Activated T-helper 1 cell treated with anti-CD3 and anti-CD28 coated beads, Interleukin-2, amount 50 U/mL, for 16 hours (primary cell): Measurements from ENCODE around the gene CCNY.

ENCODE experiments used
- DNase-seq, 2 donors: peaks; one replicate each; pipeline ENCODE4 v3.0.0-alpha.2; 2020; ENCODE audit warnings: low read depth in 1 of 2, low spot score in 1 of 2

CCNY gene

GRCh38 chr10:35467186-35467585 is 130.9 kb downstream of the CCNY start:
- DNase-seq: no peak

- no peak for DNase-seq
These were observed 134.1 kb downstream of the CCNY start for GRCh38 chr10:35470248-35470924.

- DNase-seq: no peak
These were observed 134.6 kb downstream of the CCNY start for GRCh38 chr10:35470925-35471315.

- DNase-seq: no peak
These were observed 135.1 kb downstream of the CCNY start for GRCh38 chr10:35471435-35471834.

- DNase-seq: no peak
These were observed 143.8 kb downstream of the CCNY start for GRCh38 chr10:35480142-35480541.

- DNase-seq: no peak
These were observed 145.1 kb downstream of the CCNY start for GRCh38 chr10:35481413-35481812.

- no peak for DNase-seq
These were observed 150.1 kb downstream of the CCNY start for GRCh38 chr10:35486297-35486990.

- DNase-seq: no peak
These were observed 151.2 kb downstream of the CCNY start for GRCh38 chr10:35487336-35488034.

- no peak for DNase-seq
These were observed 151.9 kb downstream of the CCNY start for GRCh38 chr10:35488228-35488627.

GRCh38 chr10:35492386-35493195 is 156.3 kb downstream of the CCNY start:
- no peak for DNase-seq

- DNase-seq: no peak
These were observed 157.1 kb downstream of the CCNY start for GRCh38 chr10:35493196-35494118.

GRCh38 chr10:35495521-35496119 is 159.3 kb downstream of the CCNY start:
- DNase-seq: no peak

GRCh38 chr10:35497909-35498308 is 161.6 kb downstream of the CCNY start:
- DNase-seq: no peak

- DNase-seq: no peak
These were observed 162.4 kb downstream of the CCNY start for GRCh38 chr10:35498693-35499092.

GRCh38 chr10:35501923-35502322 is 165.6 kb downstream of the CCNY start:
- DNase-seq: no peak

GRCh38 chr10:35502692-35503091 is 166.4 kb downstream of the CCNY start:
- DNase-seq: no peak

GRCh38 chr10:35503578-35503977 is 167.3 kb downstream of the CCNY start:
- no peak for DNase-seq

- DNase-seq: no peak
These were observed 167.8 kb downstream of the CCNY start for GRCh38 chr10:35504132-35504531.

GRCh38 chr10:35505241-35505873 is 169.0 kb downstream of the CCNY start:
- DNase-seq: no peak
